HTERT RPE-1 (cell line): ENCODE measurements around the gene GLRA2.

Source experiments
- in situ Hi-C: fragments of 300-500 bp; cut with MboI; formaldehyde crosslinking; loops from 4 replicates; pipeline ENCODE4 v1.14.3; 2020; ENCODE audit warnings: low sequenced_read_pairs

Gene GLRA2

DNA sequence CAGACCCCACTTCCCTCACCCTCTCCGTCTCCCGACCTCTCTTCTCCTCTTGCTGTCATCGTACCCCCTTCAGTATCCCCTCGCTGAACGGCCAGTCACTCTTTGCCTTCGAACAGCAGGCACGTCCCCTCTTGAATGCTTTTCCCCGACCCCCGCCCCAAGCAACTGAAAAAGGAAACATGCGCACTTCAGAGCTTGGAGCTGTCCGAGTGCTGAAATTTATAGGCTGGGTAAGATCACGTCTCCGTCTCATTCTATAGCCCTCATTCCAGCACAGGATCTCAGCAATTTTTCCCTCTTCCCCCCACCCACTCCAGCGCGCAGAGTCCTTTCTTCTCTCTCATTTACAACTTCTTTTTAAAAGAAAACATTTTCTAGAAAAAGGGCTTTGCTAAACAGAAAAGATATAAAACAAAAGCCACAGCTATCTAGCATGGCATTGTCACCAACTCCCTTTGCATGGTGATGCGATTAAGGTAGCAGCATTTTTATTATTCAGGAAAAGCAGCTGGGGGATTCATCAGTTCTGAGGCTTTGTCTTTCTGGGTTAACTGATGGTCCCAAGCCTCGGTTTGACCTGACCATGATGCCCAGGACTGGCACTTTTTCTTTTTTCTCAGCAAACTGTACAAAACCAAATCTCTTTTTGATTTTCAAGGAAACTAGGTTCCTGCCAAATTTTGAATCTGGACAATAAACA, at the start of gene GLRA2:
GLRA2 (plus strand) TSS at position 247 of the 700 bp plus-strand sequence. CDS start 522 bp downstream, outside the sequence.
- in situ Hi-C loops, result no loop called here

DNA sequence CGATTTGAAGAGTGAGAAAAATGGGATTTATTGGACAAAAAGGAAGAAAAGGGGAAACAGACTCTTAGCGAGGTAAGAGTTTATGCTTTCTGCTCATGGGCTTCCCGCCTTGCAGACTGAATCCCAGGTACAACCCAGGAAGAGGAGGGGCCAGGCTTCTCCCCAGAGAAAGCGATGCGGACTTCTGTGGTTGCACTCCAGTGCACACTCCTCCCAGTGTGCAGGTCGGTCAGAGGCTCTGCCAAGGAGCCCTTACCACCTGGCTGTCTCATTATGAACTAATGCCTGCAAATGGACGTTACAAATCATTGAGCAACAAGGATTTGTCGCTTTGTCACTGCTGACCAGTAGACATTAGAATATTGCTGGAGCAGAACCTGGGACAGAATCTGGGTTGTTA, 39.9 kb upstream of the GLRA2 start:
- in situ Hi-C loops, result no loop called here

DNA sequence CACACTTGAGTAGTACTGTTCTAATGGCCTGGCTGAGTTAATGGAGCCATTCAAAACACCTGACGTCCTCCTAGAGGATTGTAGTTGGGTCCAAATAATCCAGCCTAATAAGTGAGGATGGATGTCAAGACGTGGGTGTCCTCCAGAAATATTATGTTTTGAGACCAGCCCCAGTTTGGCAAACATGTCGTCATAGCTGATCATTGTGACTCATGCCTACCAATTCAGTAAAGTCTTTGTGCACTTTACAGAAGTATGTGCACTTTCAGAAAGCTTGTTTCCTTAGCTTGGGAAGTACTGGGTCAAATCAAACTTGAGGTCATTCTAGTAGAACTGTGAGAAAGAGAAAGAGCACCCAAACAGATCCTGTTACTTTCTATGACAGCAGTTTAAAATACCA, 37.6 kb upstream of the GLRA2 start:
- in situ Hi-C loops, result no loop called here

DNA sequence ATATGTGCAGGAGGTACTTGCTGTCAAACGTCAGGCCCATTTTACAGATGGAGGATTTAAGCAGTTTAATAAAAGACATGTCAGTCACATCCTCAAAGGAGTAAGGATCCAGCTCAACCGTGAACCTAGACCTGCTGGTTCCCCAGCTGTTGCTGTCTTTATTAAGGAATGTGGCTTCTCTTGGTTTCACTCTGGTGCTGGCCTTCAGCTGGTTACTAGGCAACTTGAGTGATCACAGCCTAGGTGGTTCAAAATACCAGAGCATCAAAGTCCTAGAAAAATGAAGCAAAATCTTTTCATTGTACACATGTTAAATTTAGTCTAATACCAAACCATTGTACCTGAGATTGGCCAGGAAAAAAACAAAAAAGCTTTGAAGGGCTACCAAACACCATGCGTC, 32.7 kb upstream of the GLRA2 start:
- in situ Hi-C loops, result no loop called here

DNA sequence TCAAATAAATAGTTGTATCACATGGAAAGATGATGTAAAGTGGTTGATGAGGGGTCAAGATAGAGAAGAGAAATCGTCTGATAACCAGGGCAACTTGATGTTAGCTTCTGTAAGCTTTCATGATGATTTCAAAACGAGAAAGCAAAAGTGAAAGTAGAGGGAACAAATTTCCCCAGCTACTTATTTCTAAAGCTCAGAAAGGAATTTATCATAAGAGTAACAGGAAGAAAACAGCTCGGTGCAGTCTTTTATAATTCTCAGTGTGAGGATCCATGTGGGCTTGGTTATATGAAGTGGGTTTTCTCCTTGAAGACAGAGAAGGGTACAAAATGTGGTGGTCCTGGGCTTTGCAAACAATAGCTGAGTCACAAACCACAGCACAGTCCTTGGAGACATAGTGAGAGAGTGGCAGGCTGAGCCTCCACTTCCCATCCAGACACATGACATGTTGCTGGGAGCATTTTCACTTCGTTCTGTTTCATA, 32.1 kb upstream of the GLRA2 start:
- in situ Hi-C loops, result no loop called here

DNA sequence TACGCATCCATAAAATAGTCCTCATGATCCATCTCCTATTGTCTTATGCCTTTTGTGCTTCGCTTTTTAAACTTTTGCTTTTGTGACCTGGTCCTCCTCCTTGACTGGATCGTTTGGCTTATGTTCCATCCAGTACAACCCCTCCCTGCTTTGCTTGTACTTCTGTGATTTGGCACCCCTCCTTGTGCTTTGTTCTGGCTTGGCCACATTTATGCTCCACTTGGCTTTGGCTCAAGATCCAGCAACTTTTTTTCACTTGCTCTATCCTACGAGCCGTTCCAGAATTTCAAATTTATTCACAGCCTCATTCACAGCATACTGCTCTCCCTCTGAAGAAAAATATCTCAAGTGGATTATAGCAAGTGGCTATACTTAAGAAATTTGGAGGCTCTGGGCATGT, 28.0 kb upstream of the GLRA2 start:
- in situ Hi-C loops, result no loop called here

DNA sequence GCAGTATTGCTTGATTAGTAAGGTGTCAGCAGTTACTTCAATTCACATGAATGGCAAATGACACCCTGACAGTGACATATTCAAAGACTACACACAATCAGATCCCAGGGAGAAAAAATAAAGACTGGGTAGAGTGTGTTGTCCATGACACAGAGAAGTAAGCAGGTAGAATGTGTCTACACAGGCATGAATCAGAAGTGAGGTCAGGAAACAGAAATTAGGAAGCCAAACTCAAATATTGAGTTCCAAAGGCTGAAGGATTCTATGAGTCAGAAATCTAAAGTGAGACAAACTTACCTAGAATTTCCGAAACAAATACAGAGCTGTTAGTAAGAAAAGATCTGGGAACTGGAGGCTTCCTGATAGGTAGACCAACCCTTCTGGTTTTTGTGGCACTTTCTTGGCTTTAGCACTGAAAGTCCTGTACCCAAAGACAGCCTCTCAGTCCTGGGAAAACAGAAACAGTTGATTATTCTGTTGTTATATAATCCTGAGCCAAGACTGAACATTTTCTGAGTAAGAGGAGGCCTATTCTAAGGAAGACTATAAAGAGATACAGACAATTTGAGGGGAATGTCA, 24.3 kb upstream of the GLRA2 start:
- in situ Hi-C loops, result no loop called here

DNA sequence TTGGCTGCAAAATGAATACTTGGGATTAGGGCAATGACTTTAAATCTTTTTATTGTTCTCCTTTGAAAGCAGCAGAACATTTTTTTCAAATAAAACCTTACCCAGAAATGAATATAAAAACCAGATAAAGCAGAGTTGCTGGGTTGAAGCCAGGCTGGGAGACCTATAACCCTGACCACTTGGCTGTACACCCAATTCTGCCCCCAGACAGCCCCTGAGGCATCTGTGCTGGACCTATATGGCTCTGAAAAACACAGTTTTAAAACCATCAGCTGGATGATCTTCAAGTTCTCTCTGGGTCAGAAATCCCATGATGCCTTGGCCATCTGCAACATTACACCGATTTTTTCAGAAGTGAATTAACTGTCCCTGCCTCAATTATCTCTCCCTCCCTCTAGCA, 23.7 kb upstream of the GLRA2 start:
- in situ Hi-C loops, result no loop called here

DNA sequence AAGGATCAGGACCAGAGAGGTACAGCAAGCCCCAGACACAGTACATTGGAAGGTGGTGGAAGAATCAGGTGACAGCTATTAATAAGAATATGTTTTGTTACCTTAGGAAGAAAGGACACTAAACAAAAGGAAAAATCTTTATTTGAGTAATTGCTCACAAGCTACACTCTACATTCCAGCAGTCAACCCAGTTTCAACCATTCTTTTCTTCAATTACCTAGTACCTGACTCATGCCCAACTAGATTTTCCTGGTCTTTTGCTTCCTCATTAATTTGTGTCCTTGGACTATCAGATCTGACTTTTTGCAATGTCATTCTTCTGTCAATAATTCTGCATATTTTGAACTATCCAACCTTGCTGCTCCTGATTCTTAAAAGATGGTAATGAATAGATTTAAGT, 22.5 kb upstream of the GLRA2 start:
- in situ Hi-C loops, result no loop called here

DNA sequence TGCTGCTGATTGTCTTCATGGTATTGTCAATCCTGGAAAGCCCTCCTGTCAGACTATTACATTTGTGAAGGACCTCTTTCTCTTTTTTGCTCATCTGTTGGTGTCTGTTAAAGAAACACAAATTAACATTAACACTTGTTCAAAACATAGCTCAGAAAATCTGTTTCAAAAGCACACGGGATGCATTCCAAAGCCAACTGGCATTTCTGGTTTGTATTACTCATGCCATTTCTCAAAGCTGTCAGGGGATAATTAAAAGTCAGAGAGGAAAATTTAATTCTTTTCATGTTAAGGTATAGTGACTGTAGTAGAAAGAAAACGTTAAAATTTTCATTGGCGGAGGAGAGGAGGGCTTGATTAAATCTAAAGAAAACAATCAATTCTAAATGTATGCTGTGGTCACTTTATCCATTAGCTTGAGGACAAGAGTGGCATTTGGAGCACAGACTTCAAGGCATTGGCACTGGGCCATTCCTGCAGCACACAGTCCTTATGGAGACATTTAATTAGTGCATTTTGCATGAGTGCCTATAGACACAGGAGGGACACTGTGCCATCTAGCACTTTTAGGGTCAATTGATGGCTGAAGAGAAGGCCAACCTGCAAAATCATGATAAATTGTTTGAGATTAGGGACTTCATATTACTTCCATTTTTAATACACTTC, 21.2 kb upstream of the GLRA2 start:
- in situ Hi-C loops, result no loop called here

DNA sequence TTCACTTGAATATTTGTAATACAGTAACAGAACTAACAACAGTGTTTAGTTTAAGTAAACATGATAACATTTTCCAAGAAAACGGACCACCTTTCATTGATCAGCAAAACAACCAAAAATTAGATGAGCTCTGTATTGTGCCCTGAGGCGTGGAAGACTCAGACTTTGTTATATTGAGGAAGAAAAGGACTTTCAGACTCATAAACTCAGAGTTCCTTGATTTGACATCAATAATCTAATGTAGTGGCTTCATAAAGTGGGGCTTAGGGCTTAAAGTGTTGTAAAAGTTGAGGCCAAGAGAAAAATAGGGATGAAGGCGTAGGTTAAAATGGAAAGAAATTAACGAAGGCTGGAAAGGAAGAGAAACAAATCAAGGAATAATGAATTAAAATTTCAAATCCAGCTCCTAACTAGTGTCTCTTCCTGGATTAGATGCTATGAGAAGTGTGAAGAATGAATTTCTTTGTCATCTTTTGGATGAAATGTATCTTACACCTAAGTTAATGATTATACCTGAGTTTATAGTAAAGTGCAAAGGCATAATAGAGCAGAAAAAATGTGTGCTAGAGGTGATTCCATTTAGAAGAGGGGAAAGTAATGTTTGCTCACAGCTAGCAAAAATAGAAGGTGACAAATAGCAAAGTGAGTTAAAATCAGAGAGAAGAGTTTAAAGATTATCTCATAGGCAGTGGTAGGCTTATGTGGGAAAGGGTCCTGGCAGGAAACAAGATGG, 19.8 kb upstream of the GLRA2 start:
- in situ Hi-C loops, result no loop called here

DNA sequence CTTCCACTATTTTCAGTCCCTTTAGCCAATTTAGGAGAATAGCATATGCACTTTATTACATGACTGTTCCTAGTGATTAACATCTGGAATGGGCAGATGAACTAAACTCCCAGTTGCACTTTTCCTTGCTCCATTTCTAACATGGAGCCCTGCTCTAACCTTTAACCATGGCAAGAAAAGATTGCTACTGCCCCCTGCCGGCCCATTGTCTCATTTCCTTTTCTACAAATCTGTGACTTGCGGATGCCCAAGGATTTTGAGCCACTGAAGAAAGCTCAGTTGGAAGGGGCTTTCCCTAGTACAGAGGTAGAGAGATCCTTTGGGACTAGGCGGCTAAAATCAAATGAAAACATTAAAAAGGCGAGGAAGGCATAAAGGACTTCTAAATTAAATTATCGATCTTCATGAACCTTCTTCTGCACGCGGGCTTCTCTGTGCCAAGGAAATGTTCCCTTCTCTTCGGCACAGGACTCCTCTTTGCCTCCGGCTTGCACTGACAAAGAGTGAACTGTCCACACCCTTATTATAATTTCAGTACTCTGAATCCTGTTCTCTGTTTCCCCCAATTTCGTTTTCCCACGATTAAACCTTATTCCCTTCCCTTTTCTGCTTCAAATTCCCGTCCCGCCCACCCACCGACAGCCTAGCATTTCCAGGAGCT, 577 bp upstream of the GLRA2 start:
- in situ Hi-C loops, result no loop called here

DNA sequence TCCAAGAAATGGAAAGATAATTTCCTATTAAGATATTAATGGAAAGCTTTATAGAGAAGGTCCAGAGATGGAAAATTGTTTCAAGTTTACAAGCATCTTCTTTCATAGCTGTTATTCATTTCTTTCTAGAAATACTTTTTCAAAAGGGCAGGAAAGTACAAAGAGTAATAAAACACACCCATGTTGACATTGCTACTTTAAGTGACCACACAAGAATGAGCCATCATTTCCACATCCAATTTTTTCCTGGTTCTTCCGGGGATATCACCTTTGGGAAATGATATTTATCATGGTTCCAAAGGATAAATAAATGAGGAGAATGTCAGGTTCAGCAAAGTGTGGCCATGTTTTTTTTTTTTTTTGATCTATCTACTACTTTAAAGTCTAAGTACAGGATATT, 4.5 kb downstream of the GLRA2 start:
- in situ Hi-C loops, result no loop called here

DNA sequence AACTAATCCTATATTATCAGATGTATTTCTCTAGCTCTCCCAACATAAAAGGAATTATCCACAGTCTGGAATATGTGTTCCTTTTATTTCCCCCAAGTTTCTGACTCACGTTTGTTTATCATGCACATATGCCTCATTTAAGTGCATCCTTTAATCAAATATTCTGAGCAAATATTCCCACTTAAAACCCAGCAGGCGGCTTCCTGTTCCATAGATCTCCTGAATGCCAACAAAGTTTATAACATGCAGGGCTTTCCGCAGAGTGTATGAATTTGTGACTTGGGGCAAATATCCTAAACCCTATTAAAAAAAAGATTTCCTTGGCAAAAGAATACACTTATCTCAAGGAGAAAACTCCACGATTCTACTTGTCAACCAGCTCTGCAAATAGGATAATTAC, 16.9 kb downstream of the GLRA2 start:
- in situ Hi-C loops, result no loop called here

DNA sequence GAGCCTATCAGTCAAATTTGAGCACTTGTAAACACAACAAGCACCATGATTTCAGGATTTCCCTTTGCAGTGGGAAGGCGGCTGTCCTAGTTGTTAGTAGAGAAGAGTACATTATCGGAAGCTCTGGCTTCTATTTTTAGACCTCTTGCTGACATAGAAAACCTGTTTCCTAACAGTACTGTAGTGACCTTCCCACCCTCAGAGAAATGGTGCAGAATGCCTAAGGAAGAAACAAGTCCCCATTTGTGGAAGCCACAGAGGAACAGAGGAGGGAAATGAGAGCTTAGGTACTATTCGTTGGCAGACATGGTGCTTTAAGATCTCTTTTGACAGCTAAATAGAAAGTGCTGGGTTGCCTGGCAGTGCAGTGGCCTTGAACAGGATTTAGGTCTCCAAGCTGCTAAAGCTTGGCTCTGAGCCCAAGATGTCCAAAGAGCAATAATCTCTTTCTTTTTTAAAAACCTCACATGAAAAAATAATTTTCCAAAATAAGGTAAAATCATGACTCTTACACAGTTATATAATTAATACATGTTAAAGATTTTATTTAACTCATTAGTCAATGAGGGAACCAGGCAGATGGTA, 24.9 kb downstream of the GLRA2 start:
- in situ Hi-C loops, result no loop called here

DNA sequence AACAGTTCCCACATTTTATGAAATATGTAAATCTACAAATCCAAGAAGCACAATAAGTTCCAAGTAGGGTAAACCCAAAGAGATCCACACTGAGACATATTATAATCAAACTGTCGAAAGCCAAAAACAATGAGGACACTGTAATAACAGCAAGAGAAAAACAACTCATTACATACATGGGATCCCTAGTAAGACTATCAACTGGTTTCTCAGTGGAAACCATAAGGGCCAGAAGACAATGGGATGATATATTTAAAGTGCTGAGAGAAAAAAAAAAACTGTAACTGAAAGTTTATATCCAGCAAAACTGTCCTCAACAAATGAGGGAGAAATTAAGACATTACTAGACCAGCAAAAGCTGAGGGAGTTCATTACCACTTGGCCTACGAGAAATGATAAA, 34.7 kb downstream of the GLRA2 start:
- in situ Hi-C loops, result no loop called here

DNA sequence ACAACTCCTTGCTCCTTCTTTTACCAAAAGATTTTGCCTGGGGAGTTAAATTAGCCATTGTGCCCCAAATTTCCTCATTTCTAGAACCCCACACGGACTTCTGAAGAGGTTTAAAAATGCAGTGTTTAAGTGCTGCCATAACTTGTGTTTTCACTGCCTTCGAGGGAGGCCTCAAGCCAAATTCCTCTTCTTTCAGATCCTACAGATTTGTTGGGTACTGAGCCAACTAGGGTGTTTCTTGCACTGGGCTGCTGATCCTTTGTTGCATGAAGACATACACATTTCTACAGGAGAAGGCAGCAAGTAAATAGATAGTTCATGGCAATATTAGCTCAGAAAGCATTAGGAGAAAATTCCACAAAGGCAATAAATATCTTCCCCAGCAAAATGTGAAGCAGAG, 43.8 kb downstream of the GLRA2 start:
- in situ Hi-C loops, result no loop called here

DNA sequence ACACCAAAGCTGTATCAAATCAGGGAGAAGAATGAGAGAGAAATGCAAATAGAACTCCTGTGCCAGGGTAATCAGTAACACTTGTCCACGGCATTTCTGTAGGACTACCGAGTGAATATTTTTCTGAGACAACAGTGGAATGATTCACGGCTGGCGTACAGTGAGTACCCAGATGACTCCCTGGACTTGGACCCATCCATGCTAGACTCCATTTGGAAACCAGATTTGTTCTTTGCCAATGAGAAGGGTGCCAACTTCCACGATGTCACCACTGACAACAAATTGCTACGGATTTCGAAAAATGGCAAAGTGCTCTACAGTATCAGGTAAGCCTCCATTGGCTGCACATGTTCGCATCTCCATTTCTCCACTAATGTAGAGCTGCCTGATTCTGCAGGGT, 51.7 kb downstream of the GLRA2 start:
- in situ Hi-C loops, result no loop called here

DNA sequence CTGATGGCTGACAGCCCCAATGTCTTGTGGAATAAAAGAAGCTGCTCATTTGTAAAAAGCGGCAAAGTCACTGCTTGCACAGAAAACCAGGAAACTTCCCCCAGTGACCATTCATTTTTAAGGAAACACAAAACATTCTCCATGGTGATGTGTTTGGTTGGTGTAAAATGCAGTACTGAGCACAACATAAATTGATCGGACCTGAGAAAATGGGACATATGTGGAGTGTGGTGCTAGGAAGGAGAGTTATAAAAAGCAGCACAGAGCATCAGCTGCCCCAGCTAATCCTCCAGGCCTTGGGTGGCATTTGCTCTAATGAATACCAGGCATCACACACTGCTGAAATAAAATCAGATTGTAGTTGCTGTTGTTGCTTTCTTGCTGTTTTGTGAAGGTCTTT, 55.2 kb downstream of the GLRA2 start:
- in situ Hi-C loops, result no loop called here

DNA sequence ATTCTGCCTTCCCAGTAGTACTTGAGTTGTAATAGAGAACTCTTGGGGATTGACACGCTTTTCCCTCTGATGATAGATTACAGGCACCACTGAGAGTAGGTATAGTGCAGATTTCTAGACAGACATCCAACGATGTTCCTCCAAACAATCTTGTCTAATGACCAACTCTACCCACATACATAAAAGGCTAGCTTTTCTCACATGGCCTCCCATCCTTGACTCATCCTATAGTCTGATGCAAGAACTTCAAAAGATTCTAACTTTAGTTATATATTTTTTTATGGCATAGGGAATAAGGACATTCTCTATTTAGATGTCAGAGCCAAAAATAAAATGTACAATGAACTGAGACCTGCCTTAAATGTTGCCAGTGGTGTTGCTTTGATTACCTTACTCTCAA, 60.9 kb downstream of the GLRA2 start:
- in situ Hi-C loops, result no loop called here
